GM12878 (cell line): Measurements from ENCODE around the gene ZWILCH. TPM values are rescaled to one million over a fixed set of nuclear protein-coding genes. Genes with fewer than 3 reads are reported as not detected.

Source experiments
- ATAC-seq: fragments of 200-7000 bp; cut with Tn5 transposase; 3 replicates; pipeline ENCODE4 v1.9.1; 2020; ENCODE audit warnings: mild to moderate bottlenecking, moderate library complexity
- BruUV-seq: library from RNA; stranded (reverse); fragments of 400-500 nt; replicated peaks from 2 replicates; lab custom pipeline; 2021; lab: Mats Ljungman, UMichigan
- CTCF ChIA-PET: fragments of 300-600 bp; sonication (Branson Sonifier 250); formaldehyde crosslinking; extraction: SDS; loops from one replicate; lab custom pipeline; 2021; ENCODE audit warnings: inconsistent platforms; lab: Yijun Ruan, JAX
- POLR2A ChIA-PET: fragments of 350-600 bp; formaldehyde crosslinking; extraction: SDS; loops from one replicate; lab custom pipeline; 2021; ENCODE audit warnings: inconsistent platforms; lab: Charles Lee
- RAD21 ChIA-PET: fragments of 300-600 bp; sonication (Branson Sonifier 250); formaldehyde crosslinking; loops from one replicate; lab custom pipeline; 2023; ENCODE audit warnings: antibody characterized with exemption; ENCODE audit not compliant: unreplicated experiment; lab: Charles Lee
- SMC1A ChIA-PET: fragments of 300-600 bp; sonication (Branson Sonifier 250); formaldehyde crosslinking; loops from one replicate; lab custom pipeline; 2023; ENCODE audit not compliant: unreplicated experiment, uncharacterized antibody; lab: Charles Lee
- DNase-seq: peaks from one replicate; pipeline ENCODE4 v3.0.0-alpha.2; 2011; ENCODE audit warnings: low read depth, low spot score
- FAIRE-seq: peaks from 3 replicates; lab custom pipeline; 2011; peaks lifted over from hg19 to GRCh38; lab: Jason Lieb, UNC
- H2AFZ ChIP-seq: 2 replicates; pipeline ENCODE4 v1.6.0; 2011; ENCODE audit warnings: low read depth, low read length, control low read depth; ENCODE audit not compliant: control insufficient read depth
- H3K27ac ChIP-seq: 2 replicates; pipeline ENCODE4 v1.5.1; 2011; ENCODE audit warnings: control low read depth; ENCODE audit not compliant: control insufficient read depth, insufficient read depth
- H3K27me3 ChIP-seq, 2 experiments: replicated peaks in 1 of 2; 2 replicates each; pipeline versions ENCODE4 v1.6.0 to v1.6.1; 2011; ENCODE audit warnings: low read length in 1 of 2; ENCODE audit not compliant: control insufficient read depth in 2 of 2, insufficient read depth in 2 of 2
- H3K36me3 ChIP-seq, 2 experiments: 2 replicates each; pipeline ENCODE4 v1.5.1; 2011; ENCODE audit warnings: low read length in 1 of 2; ENCODE audit not compliant: control insufficient read depth in 2 of 2, insufficient read depth in 2 of 2
- H3K4me1 ChIP-seq: 2 replicates; pipeline ENCODE4 v1.6.1; 2011; ENCODE audit warnings: mild to moderate bottlenecking, low read length, moderate library complexity, mixed read lengths; ENCODE audit not compliant: control insufficient read depth, insufficient read depth
- H3K4me2 ChIP-seq: 2 replicates; pipeline ENCODE4 v1.6.0; 2011; ENCODE audit warnings: control low read depth; ENCODE audit not compliant: control insufficient read depth, insufficient read depth
- H3K4me3 ChIP-seq: fragments of 200-600 bp; sonication (generic); 2 replicates; pipeline ENCODE4 v1.5.1; 2016
- H3K79me2 ChIP-seq: 2 replicates; pipeline ENCODE4 v1.6.0; 2011; ENCODE audit warnings: low read length; ENCODE audit not compliant: control insufficient read depth, insufficient read depth
- H3K9ac ChIP-seq: 2 replicates; pipeline ENCODE4 v1.8.0; 2011; ENCODE audit warnings: low read length, control low read depth, mixed read lengths; ENCODE audit not compliant: control insufficient read depth, insufficient read depth
- H3K9me3 ChIP-seq: replicated peaks from 3 replicates; pipeline ENCODE4 v1.5.1; 2011; ENCODE audit warnings: mild to moderate bottlenecking, low read length; ENCODE audit not compliant: control insufficient read depth, insufficient read depth
- H4K20me1 ChIP-seq: 2 replicates; pipeline ENCODE4 v1.6.0; 2011; ENCODE audit not compliant: control insufficient read depth, insufficient read depth
- ATF7 ChIP-seq: fragments of 450-650 bp; IDR thresholded peaks from 2 replicates; pipeline ENCODE4 v1.6.1; 2016; ENCODE audit warnings: low read depth, mild to moderate bottlenecking
- HDAC6 ChIP-seq: fragments of 200-600 bp; sonication (generic); IDR thresholded peaks from one replicate; pipeline ENCODE4 v1.8.0; 2017; ENCODE audit warnings: antibody characterized with exemption; ENCODE audit not compliant: unreplicated experiment
- RAD21 ChIP-seq: IDR thresholded peaks from 2 replicates; pipeline ENCODE4 v1.6.1; 2011; ENCODE audit warnings: mild to moderate bottlenecking, low read depth, low read length, moderate library complexity; ENCODE audit not compliant: insufficient read depth
- SRF ChIP-seq, 2 experiments: IDR thresholded peaks; 2 replicates each; pipeline ENCODE4 v1.6.1; 2011; ENCODE audit warnings: low read depth in 2 of 2, low read length in 2 of 2, mild to moderate bottlenecking in 1 of 2, moderate library complexity in 1 of 2
- ZBED1 ChIP-seq: IDR thresholded peaks from 2 replicates; pipeline ENCODE4 v1.6.1; 2016; ENCODE audit warnings: borderline replicate concordance
- WGBS: methylation state at CpG from one replicate; pipeline ENCODE4 v1.1.6; 2016; ENCODE audit warnings: low lambda C conversion rate; ENCODE audit not compliant: insufficient replicate concordance, insufficient coverage; ENCODE audit errors: missing lambda C conversion rate; 5-methylcytosine and 5-hydroxymethylcytosine counted together
- in situ Hi-C: fragments of 300-500 bp; cut with MboI; formaldehyde crosslinking; loops from 9 replicates; pipeline ENCODE4 v1.14.3; 2018; ENCODE audit warnings: mixed read lengths
- intact Hi-C: fragments of 100-400 bp; cut with micrococcal nuclease; formaldehyde crosslinking; loops from one replicate; pipeline ENCODE4 v1.14.2; 2022; ENCODE audit not compliant: unreplicated experiment
- polyA plus RNA-seq, 11 experiments: library from polyadenylated mRNA; depleted of rRNA in 4 of 11; unstranded in 6 of 11; stranded (reverse) in 5 of 11; fragments of >200 nt; fragmentation: Nextera tagmentation in 4 of 11; fragmentation: Illumina TruSeq in 1 of 11; extraction: Ambion mirVana in 4 of 11; extraction: Trizol in 1 of 11; gene quantifications; 1 replicate in 1 of 11; 2 replicates in 10 of 11; pipeline versions ENCODE4 v1.2.1 to v1.2.3, GENCODE V29; 2011 to 2016; ENCODE audit warnings: inconsistent platforms in 2 of 11, missing spikeins in 2 of 11, low read depth in 1 of 11
- total RNA-seq, 4 experiments: library from RNA; depleted of rRNA in 3 of 4; stranded (reverse); fragments of >200 nt in 3 of 4; fragmentation: Illumina TruSeq in 1 of 4; extraction: Trizol in 1 of 4; gene quantifications; 2 replicates each; pipeline versions ENCODE4 v1.2.1 to v1.2.3, GENCODE V29; 2013 to 2021
- TF ChIP-seq, protein P1 (sequence below): IDR thresholded peaks from 2 replicates; pipeline ENCODE4 v1.6.1; 2012; ENCODE audit warnings: mild to moderate bottlenecking, low read depth, low read length
- TF ChIP-seq, protein P2 (sequence below): fragments of 450-650 bp; formaldehyde crosslinking; IDR thresholded peaks from 2 replicates; pipeline ENCODE4 v1.4.0; 2020; ENCODE audit warnings: mild to moderate bottlenecking, moderate library complexity

The ZWILCH gene
- total and polyA plus RNA-seq, 10 of the 15 experiments (the other 5 are each of a cell fraction or from before 2014, with no cell fraction given): 15.6 to 73.9 (median 32.4) TPM

DNA sequence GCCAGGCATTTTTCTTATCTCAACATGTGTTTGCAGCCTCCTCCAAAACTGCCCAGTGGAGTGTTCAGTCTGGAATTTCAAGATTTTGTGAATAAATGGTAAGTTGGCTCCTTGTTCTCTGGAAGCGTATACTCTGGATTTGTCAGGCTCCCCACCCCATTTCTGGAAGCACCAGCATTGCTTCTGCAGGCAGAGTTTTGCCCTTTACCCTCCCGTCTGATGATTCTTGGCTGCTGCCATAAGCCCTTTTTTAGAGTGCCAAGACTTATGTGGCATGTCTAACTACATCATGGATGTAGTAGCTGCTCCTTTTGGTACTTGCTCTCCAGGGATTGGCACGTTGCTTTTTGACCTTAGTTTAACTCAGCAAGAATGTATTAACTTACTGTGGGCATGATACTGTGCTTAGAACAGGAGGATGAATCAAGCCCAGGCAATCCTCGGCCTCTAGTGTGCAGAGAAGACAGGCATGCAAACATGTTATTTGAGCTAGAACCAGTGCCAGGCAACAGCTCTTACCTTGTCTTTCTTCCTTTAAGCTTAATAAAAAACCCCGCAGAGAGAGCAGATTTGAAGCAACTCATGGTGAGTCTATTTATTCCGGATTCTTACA is 15.8 kb upstream of the ZWILCH start:
- Histone ChIP-seq H4K20me1 (no peaks in the 10 kb centered on the region), H3K9me3 (no peaks in the 10 kb centered on the region), H3K4me1 (no peaks in the 10 kb centered on the region), H3K36me3 (peaks cover 31 to 44% of the 10 kb centered on the region in 2 experiments), H3K79me2 (no peaks in the 10 kb centered on the region), H3K27ac (no peak overlapping the region), H3K4me2 (no peak overlapping the region), H3K27me3 (no peaks in the 10 kb centered on the region), H3K4me3 (no peak overlapping the region), H2AFZ (no peak overlapping the region), H3K9ac (no peak overlapping the region)
- ATAC-seq: no peak
- FAIRE-seq: no peak
- no TSS peak for BruUV-seq
- no peak for DNase-seq
- ChIA-PET RAD21 (interaction anchor here (1.1 to 1.2 kb wide), 2 partner anchors 15 to 88 kb away, joined by 3 read pairs; no protein-coding TSS in a partner anchor), POLR2A (no interaction called here), SMC1A (interaction anchor here (1.0 to 1.4 kb wide), 2 partner anchors 101 to 199 kb away, joined by 3 read pairs; no protein-coding TSS in a partner anchor), CTCF (interaction anchor here (0.7 kb wide), 1 partner anchor 17 kb away, joined by 3 read pairs; no protein-coding TSS in a partner anchor)
- TF ChIP-seq HDAC6 (no peak), ZBED1 (no peak), RAD21 (no peak), SRF (IDR thresholded peaks at IDR 0.05; ENCODE audit: low read depth in 2 of 2, low read length in 2 of 2) (no peak), ATF7 (no peak)
- TF ChIP-seq, protein P1, sequence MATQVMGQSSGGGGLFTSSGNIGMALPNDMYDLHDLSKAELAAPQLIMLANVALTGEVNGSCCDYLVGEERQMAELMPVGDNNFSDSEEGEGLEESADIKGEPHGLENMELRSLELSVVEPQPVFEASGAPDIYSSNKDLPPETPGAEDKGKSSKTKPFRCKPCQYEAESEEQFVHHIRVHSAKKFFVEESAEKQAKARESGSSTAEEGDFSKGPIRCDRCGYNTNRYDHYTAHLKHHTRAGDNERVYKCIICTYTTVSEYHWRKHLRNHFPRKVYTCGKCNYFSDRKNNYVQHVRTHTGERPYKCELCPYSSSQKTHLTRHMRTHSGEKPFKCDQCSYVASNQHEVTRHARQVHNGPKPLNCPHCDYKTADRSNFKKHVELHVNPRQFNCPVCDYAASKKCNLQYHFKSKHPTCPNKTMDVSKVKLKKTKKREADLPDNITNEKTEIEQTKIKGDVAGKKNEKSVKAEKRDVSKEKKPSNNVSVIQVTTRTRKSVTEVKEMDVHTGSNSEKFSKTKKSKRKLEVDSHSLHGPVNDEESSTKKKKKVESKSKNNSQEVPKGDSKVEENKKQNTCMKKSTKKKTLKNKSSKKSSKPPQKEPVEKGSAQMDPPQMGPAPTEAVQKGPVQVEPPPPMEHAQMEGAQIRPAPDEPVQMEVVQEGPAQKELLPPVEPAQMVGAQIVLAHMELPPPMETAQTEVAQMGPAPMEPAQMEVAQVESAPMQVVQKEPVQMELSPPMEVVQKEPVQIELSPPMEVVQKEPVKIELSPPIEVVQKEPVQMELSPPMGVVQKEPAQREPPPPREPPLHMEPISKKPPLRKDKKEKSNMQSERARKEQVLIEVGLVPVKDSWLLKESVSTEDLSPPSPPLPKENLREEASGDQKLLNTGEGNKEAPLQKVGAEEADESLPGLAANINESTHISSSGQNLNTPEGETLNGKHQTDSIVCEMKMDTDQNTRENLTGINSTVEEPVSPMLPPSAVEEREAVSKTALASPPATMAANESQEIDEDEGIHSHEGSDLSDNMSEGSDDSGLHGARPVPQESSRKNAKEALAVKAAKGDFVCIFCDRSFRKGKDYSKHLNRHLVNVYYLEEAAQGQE: no peak
- TF ChIP-seq, protein P2, sequence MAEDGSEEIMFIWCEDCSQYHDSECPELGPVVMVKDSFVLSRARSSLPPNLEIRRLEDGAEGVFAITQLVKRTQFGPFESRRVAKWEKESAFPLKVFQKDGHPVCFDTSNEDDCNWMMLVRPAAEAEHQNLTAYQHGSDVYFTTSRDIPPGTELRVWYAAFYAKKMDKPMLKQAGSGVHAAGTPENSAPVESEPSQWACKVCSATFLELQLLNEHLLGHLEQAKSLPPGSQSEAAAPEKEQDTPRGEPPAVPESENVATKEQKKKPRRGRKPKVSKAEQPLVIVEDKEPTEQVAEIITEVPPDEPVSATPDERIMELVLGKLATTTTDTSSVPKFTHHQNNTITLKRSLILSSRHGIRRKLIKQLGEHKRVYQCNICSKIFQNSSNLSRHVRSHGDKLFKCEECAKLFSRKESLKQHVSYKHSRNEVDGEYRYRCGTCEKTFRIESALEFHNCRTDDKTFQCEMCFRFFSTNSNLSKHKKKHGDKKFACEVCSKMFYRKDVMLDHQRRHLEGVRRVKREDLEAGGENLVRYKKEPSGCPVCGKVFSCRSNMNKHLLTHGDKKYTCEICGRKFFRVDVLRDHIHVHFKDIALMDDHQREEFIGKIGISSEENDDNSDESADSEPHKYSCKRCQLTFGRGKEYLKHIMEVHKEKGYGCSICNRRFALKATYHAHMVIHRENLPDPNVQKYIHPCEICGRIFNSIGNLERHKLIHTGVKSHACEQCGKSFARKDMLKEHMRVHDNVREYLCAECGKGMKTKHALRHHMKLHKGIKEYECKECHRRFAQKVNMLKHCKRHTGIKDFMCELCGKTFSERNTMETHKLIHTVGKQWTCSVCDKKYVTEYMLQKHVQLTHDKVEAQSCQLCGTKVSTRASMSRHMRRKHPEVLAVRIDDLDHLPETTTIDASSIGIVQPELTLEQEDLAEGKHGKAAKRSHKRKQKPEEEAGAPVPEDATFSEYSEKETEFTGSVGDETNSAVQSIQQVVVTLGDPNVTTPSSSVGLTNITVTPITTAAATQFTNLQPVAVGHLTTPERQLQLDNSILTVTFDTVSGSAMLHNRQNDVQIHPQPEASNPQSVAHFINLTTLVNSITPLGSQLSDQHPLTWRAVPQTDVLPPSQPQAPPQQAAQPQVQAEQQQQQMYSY (CRISPR knock-in tag): no peak
- 86% methylated on average over 6 of the region's 6 CpGs for WGBS
- intact Hi-C loops (no loop called here), in situ Hi-C loops (no loop called here)
